Calu3 (cell line): Measurements from ENCODE around the gene PBX4. TPM values are rescaled to one million over a fixed set of nuclear protein-coding genes. Genes with fewer than 3 reads are reported as not detected.

Experiments
- BruUV-seq: library from RNA; stranded (reverse); fragments of 400-500 nt; replicated peaks from 2 replicates; lab custom pipeline; 2021; lab: Mats Ljungman, UMichigan
- CTCF ChIA-PET: fragments of 300-600 bp; sonication (Branson Sonifier 250); formaldehyde crosslinking; loops from one replicate; lab custom pipeline; 2022; ENCODE audit warnings: antibody characterized with exemption; lab: Charles Lee
- DNase-seq: peaks from one replicate; pipeline ENCODE4 v3.0.0; 2022
- H3K27ac Mint-ChIP-seq: one replicate; pipeline ENCODE4 v1.8.0; 2022; ENCODE audit warnings: mixed read lengths; ENCODE audit not compliant: unreplicated experiment
- H3K27me3 Mint-ChIP-seq: one replicate; pipeline ENCODE4 v1.8.0; 2022; ENCODE audit warnings: mixed read lengths; ENCODE audit not compliant: unreplicated experiment
- H3K36me3 Mint-ChIP-seq: one replicate; pipeline ENCODE4 v1.8.0; 2022; ENCODE audit warnings: mild to moderate bottlenecking, moderate library complexity, mixed read lengths; ENCODE audit not compliant: insufficient read depth, unreplicated experiment
- H3K4me1 Mint-ChIP-seq: one replicate; pipeline ENCODE4 v1.8.0; 2022; ENCODE audit warnings: mild to moderate bottlenecking, low read depth, mixed read lengths; ENCODE audit not compliant: unreplicated experiment
- H3K4me3 Mint-ChIP-seq: one replicate; pipeline ENCODE4 v1.8.0; 2022; ENCODE audit warnings: mild to moderate bottlenecking, low read depth, moderate library complexity, mixed read lengths; ENCODE audit not compliant: unreplicated experiment
- H3K9me3 Mint-ChIP-seq: one replicate; pipeline ENCODE4 v1.8.0; 2022; ENCODE audit warnings: low read depth, mixed read lengths; ENCODE audit not compliant: unreplicated experiment
- intact Hi-C: fragments of 100-400 bp; cut with micrococcal nuclease; formaldehyde crosslinking; loops from one replicate; pipeline ENCODE4 v1.10.0; 2022; ENCODE audit not compliant: unreplicated experiment
- total RNA-seq: library from RNA; stranded (reverse); gene quantifications from 2 replicates; pipeline ENCODE4 v1.2.3, GENCODE V29; 2022
- TF ChIP-seq, protein P1 (sequence below): fragments of 200-600 bp; IDR thresholded peaks from one replicate; pipeline ENCODE4 v1.8.0; 2022; ENCODE audit warnings: antibody characterized with exemption; ENCODE audit not compliant: unreplicated experiment

Gene PBX4
- total RNA-seq, 1 experiment from 2014 or later, result 6.0 TPM

DNA sequence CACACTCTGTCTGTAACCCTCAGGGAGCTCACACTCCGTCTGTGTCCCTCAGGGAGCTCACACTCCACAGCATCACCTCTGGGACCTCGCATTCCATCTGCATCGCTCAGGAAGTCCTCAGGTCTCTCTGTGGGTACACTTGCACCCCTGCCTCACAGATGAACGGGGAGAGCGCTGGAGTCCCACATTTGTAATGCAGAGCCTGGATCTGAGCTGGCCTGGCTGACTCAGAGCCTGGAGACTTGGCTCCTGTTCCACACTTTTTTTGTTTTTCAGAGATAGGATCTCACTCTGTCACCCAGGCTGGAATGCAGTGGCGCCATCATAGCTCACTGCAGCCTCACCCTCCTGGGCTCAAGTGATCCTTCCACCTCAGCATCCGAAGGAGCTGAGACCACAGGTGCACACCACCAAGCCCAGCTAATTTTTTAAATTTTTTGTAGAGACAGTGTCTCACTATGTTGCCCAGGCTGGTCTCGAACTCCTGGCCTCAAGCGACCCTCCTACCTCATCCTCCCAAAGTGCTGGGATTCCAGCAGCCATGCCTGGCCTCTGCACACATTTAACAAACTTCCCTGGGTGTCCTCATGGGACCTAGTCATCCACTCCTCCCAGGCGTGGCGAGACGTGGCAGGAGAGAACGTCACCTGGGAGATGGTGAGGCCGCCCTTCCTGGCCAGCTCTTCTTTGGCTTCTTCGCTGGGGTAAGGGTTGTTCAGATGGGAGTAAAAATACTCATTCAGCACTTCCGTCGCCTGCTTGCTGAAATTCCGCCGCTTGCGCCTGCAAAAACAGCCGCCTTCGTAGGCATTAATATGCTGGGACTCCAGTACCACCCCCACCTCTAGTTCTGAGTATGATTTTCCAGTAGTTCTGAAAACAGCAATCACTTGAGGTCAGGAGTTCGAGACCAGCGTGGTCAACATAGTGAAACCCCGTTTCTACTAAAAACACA is 49.4 kb downstream of the PBX4 start:
- TF ChIP-seq, protein P1, sequence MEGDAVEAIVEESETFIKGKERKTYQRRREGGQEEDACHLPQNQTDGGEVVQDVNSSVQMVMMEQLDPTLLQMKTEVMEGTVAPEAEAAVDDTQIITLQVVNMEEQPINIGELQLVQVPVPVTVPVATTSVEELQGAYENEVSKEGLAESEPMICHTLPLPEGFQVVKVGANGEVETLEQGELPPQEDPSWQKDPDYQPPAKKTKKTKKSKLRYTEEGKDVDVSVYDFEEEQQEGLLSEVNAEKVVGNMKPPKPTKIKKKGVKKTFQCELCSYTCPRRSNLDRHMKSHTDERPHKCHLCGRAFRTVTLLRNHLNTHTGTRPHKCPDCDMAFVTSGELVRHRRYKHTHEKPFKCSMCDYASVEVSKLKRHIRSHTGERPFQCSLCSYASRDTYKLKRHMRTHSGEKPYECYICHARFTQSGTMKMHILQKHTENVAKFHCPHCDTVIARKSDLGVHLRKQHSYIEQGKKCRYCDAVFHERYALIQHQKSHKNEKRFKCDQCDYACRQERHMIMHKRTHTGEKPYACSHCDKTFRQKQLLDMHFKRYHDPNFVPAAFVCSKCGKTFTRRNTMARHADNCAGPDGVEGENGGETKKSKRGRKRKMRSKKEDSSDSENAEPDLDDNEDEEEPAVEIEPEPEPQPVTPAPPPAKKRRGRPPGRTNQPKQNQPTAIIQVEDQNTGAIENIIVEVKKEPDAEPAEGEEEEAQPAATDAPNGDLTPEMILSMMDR, result no peak
- CTCF ChIA-PET, result interaction anchor here (1.1 to 1.3 kb wide), 2 partner anchors 7 to 15 kb away, joined by 3 to 7 read pairs; no protein-coding TSS in a partner anchor
- no peaks in the 10 kb centered on the region for H3K27me3 Mint-ChIP-seq
- H3K9me3 Mint-ChIP-seq, result no peaks in the 10 kb centered on the region
- H3K36me3 Mint-ChIP-seq, result no peaks in the 10 kb centered on the region
- no peak for DNase-seq
- intact Hi-C loops, result no loop called here
- H3K4me3 Mint-ChIP-seq, result no peak overlapping the region
- no peaks in the 10 kb centered on the region for H3K4me1 Mint-ChIP-seq
- no TSS peak for BruUV-seq
- H3K27ac Mint-ChIP-seq, result no peak overlapping the region

- TF ChIP-seq, protein P1, result no peak
- Mint-ChIP-seq H3K27ac (no peak overlapping the region), H3K9me3 (no peaks in the 10 kb centered on the region), H3K4me3 (no peak overlapping the region), H3K27me3 (no peaks in the 10 kb centered on the region), H3K4me1 (no peaks in the 10 kb centered on the region), H3K36me3 (no peaks in the 10 kb centered on the region)
- CTCF ChIA-PET, result interaction anchor here (1.3 kb wide), 1 partner anchor 9 kb away, joined by 7 read pairs; no protein-coding TSS in a partner anchor
- DNase-seq, result no peak
- no TSS peak for BruUV-seq
- intact Hi-C loops, result no loop called here
These were observed 51.1 kb downstream of the PBX4 start for GRCh38 chr19:19567391-19567790.

DNA sequence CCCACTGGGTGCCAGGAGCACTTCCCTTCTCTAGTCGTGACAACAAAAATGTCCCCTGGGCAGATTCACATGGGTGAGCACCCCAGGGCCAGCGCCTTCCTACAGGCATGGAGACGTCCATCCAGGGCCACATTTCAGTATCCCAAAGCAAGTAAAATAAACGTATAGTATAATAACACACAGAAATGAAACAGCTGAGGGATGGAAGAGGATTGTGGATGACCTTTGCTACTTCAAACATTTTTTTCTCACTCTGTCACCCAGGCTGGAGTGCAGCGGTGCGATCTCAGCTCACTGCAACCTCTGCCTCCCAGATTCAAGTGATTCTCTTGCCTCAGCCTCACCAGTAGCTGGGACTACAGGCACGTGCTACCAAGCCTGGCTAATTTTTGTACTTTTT is 52.2 kb downstream of the PBX4 start:
- no peaks in the 10 kb centered on the region for H3K4me1 Mint-ChIP-seq
- H3K27ac Mint-ChIP-seq, result no peak overlapping the region
- BruUV-seq, result no TSS peak
- no peaks in the 10 kb centered on the region for H3K9me3 Mint-ChIP-seq
- no peaks in the 10 kb centered on the region for H3K27me3 Mint-ChIP-seq
- no peak for DNase-seq
- no peaks in the 10 kb centered on the region for H3K36me3 Mint-ChIP-seq
- TF ChIP-seq, protein P1, result no peak
- CTCF ChIA-PET, result no interaction called here
- no peak overlapping the region for H3K4me3 Mint-ChIP-seq
- intact Hi-C loops, result no loop called here

DNA sequence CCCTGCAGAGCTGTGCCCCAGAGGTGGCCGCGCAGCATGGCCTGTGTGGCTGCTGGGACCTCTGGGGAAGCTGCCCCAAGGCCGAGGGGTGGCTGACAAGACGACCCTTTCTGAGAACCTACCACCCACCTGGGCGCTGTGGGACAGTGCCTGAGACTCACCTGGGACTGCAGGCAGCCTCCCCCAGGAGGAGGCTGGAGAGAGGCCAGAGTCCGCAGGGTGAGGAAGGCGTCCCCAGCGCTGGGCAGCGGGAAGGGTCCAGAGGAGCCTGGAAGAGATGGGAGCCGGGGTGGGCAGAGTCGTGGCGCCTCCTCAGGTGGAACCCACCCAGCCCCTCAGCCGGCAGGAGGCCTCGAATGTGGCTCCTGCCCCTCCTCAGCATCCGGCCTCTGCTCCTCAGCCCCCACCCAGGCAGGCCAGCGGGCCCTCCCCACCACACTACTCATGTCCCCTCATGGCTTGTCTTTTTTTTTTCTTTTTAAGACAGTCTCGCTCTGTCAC is 55.1 kb downstream of the PBX4 start:
- Mint-ChIP-seq H3K9me3 (no peaks in the 10 kb centered on the region), H3K27me3 (no peaks in the 10 kb centered on the region), H3K4me1 (no peaks in the 10 kb centered on the region), H3K36me3 (no peaks in the 10 kb centered on the region), H3K4me3 (no peak overlapping the region), H3K27ac (no peak overlapping the region)
- BruUV-seq, result no TSS peak
- TF ChIP-seq, protein P1, result no peak
- intact Hi-C loops, result no loop called here
- CTCF ChIA-PET, result no interaction called here
- DNase-seq, result no peak
